ENCODE measurements around the gene COL5A2.

- no peak for TF ChIP-seq CTCF (IDR thresholded peaks at IDR 0.05)
- TF ChIP-seq POLR2A (IDR thresholded peaks at IDR 0.05) = no peak
Observed at GRCh38 chr2:189188115-189188805, 8.7 kb upstream of the COL5A2 start.

Data from adrenal gland (tissue), 5 donors.